ENCODE results near the gene HCN2.

- TF ChIP-seq POLR2A (IDR thresholded peaks at IDR 0.05) (no peak), CTCF (IDR thresholded peaks at IDR 0.05) (no peak)
These were observed 34.3 kb downstream of the HCN2 start for GRCh38 chr19:623974-624373.
